HG02970 (cell line): ENCODE results near the gene PLA2G12A.
A peak's percentile ranks its signal among the peaks of the same experiment; 100 is the strongest.

ENCODE experiments used
- ATAC-seq: cut with Tn5 transposase; IDR thresholded peaks from one replicate; pipeline ENCODE4 v1.9.1; 2021; ENCODE audit warnings: mild to moderate bottlenecking, moderate library complexity, moderate number of reproducible peaks; ENCODE audit not compliant: unreplicated experiment, low FRiP score

The PLA2G12A gene

GRCh38 chr4:109729718-109730618 lies at the start of gene PLA2G12A:
Gene PLA2G12A, minus strand, starts transcription at chr4:109730070. Its CDS starts 261 bp downstream, at chr4:109729809.
- ATAC-seq = peak; percentile 86

GRCh38 chr4:109764789-109765402 lies 35.0 kb upstream of the PLA2G12A start:
- no peak for ATAC-seq

GRCh38 chr4:109764376-109764775 lies 34.5 kb upstream of the PLA2G12A start:
- ATAC-seq = no peak

- ATAC-seq = no peak
These were observed 30.8 kb upstream of the PLA2G12A start for GRCh38 chr4:109760682-109761081.

- no peak for ATAC-seq
These were observed 25.8 kb upstream of the PLA2G12A start for GRCh38 chr4:109755656-109756055.

- no peak for ATAC-seq
These were observed 24.4 kb upstream of the PLA2G12A start for GRCh38 chr4:109754093-109754857.

- no peak for ATAC-seq
These were observed 22.7 kb upstream of the PLA2G12A start for GRCh38 chr4:109752525-109752924.

GRCh38 chr4:109751852-109752251 lies 22.0 kb upstream of the PLA2G12A start:
- ATAC-seq = no peak

- no peak for ATAC-seq
These were observed 20.9 kb upstream of the PLA2G12A start for GRCh38 chr4:109750652-109751244.

GRCh38 chr4:109749388-109750082 lies 19.7 kb upstream of the PLA2G12A start:
- ATAC-seq = no peak

GRCh38 chr4:109748114-109748513 lies 18.2 kb upstream of the PLA2G12A start:
- ATAC-seq = no peak

GRCh38 chr4:109746728-109747127 lies 16.9 kb upstream of the PLA2G12A start:
- no peak for ATAC-seq

- ATAC-seq = no peak
These were observed 16.0 kb upstream of the PLA2G12A start for GRCh38 chr4:109745830-109746229.

GRCh38 chr4:109739547-109739946 lies 9.7 kb upstream of the PLA2G12A start:
- ATAC-seq = no peak

- no peak for ATAC-seq
These were observed 8.4 kb upstream of the PLA2G12A start for GRCh38 chr4:109738104-109738872.

- no peak for ATAC-seq
These were observed 5.9 kb upstream of the PLA2G12A start for GRCh38 chr4:109735566-109736365.

- ATAC-seq = no peak
These were observed 3.9 kb upstream of the PLA2G12A start for GRCh38 chr4:109733728-109734127.
